Esophagus squamous epithelium (tissue), 5 donors: Measurements from ENCODE around the gene SLC27A1. TPM values are rescaled to one million over a fixed set of nuclear protein-coding genes. Genes with fewer than 3 reads are reported as not detected.

ENCODE experiments used
- DNase-seq: peaks from one replicate; lab custom pipeline; 2025; lab: John Stamatoyannopoulos, UW
- H3K27ac ChIP-seq, 4 donors: fragments of 200-600 bp; sonication (generic); one replicate each; pipeline ENCODE4 v1.5.1; 2016 to 2019; ENCODE audit warnings: mild to moderate bottlenecking in 1 of 4
- H3K27me3 ChIP-seq, 4 donors: fragments of 200-600 bp; sonication (generic); 1 replicate in 3 of 4; 2 replicates in 1 of 4; pipeline versions ENCODE4 v1.5.1 to v1.6.0; 2017 to 2021; ENCODE audit warnings: antibody characterized with exemption in 1 of 4
- H3K36me3 ChIP-seq, 3 donors: fragments of 200-600 bp; sonication (generic); one replicate each; pipeline ENCODE4 v1.5.1; 2016 to 2019
- H3K4me1 ChIP-seq, 3 donors: fragments of 200-600 bp; sonication (generic); one replicate each; pipeline ENCODE4 v1.5.1; 2017 to 2019
- H3K4me3 ChIP-seq, 4 donors: fragments of 200-600 bp; sonication (generic); 1 replicate in 3 of 4; 2 replicates in 1 of 4; pipeline ENCODE4 v1.5.1; 2016 to 2019; ENCODE audit warnings: mild to moderate bottlenecking in 2 of 4, moderate library complexity in 1 of 4
- H3K9me3 ChIP-seq, 3 donors: fragments of 200-600 bp; sonication (generic); one replicate each; pipeline ENCODE4 v1.5.1; 2016 to 2019
- POLR2A ChIP-seq, 4 donors: fragments of 450-650 bp; IDR thresholded peaks; one replicate each; pipeline ENCODE4 v1.6.1; 2017; ENCODE audit warnings: antibody characterized with exemption in 4 of 4, mild to moderate bottlenecking in 4 of 4, moderate library complexity in 3 of 4
- WGBS, 2 donors: methylation state at CpG; one replicate each; pipeline ENCODE4 v1.1.5; 2018; 5-methylcytosine and 5-hydroxymethylcytosine counted together
- intact Hi-C: fragments of 100-400 bp; cut with DNase I; formaldehyde crosslinking; loops from one replicate; pipeline ENCODE4 v1.15.0; 2022
- total RNA-seq, 4 donors: library from RNA; depleted of rRNA; stranded (reverse); fragments of >200 nt; gene quantifications; one replicate each; pipeline ENCODE4 v1.1.0, GENCODE V29; 2016
- TF ChIP-seq, protein P1 (sequence below), 6 experiments: fragments of 450-650 bp in 4 of 6; fragments of 200-600 bp in 2 of 6; sonication (generic) in 2 of 6; IDR thresholded peaks; one replicate each; pipeline ENCODE4 v1.5.1; 2016 to 2019; ENCODE audit warnings: antibody characterized with exemption in 6 of 6, mild to moderate bottlenecking in 4 of 6, moderate library complexity in 4 of 6
- donor health status: DM: yes; HTN: yes; CAD: no.

The SLC27A1 gene
- total RNA-seq, 4 donors from 2014 or later = 4.1 to 19.5 (median 8.7) TPM

DNA sequence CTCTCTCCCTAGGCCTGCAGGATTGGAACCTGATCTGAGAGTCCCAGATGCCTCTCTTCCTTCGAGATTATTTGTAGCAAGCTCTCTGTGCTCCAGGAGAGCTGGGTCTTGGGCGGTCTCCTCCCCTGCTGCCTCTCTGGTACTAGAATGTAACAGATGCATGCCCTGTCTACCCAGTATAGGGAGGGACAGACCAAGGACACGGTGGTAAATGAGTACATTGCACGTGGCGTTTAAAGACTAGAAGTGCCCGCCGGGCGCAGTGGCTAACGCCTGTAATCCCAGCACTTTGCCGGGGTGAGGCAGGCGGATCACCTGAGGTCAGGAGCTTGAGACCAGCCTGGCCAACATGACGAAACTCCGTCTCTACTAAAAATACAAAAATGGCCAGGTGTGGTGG is 11.7 kb downstream of the SLC27A1 start:
- DNase-seq = no peak
- H3K4me1 ChIP-seq = peaks cover 0 to 16% (median 0%) of the 10 kb centered on the region in 3 donors
- peaks cover 0 to 17% (median 0%) of the 10 kb centered on the region in 3 donors for H3K36me3 ChIP-seq
- TF ChIP-seq, protein P1, sequence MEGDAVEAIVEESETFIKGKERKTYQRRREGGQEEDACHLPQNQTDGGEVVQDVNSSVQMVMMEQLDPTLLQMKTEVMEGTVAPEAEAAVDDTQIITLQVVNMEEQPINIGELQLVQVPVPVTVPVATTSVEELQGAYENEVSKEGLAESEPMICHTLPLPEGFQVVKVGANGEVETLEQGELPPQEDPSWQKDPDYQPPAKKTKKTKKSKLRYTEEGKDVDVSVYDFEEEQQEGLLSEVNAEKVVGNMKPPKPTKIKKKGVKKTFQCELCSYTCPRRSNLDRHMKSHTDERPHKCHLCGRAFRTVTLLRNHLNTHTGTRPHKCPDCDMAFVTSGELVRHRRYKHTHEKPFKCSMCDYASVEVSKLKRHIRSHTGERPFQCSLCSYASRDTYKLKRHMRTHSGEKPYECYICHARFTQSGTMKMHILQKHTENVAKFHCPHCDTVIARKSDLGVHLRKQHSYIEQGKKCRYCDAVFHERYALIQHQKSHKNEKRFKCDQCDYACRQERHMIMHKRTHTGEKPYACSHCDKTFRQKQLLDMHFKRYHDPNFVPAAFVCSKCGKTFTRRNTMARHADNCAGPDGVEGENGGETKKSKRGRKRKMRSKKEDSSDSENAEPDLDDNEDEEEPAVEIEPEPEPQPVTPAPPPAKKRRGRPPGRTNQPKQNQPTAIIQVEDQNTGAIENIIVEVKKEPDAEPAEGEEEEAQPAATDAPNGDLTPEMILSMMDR (IDR thresholded peaks at IDR 0.05) = no peak
- no peak for TF ChIP-seq POLR2A (IDR thresholded peaks at IDR 0.05)
- 89 to 98% methylated on average over 8 to 9 of the region's 13 CpGs for WGBS, 2 donors
- no peaks in the 10 kb centered on the region for H3K27me3 ChIP-seq
- intact Hi-C loops = no loop called here
- no peaks in the 10 kb centered on the region for H3K9me3 ChIP-seq
- no peak overlapping the region for H3K4me3 ChIP-seq
- H3K27ac ChIP-seq = no peak overlapping the region

DNA sequence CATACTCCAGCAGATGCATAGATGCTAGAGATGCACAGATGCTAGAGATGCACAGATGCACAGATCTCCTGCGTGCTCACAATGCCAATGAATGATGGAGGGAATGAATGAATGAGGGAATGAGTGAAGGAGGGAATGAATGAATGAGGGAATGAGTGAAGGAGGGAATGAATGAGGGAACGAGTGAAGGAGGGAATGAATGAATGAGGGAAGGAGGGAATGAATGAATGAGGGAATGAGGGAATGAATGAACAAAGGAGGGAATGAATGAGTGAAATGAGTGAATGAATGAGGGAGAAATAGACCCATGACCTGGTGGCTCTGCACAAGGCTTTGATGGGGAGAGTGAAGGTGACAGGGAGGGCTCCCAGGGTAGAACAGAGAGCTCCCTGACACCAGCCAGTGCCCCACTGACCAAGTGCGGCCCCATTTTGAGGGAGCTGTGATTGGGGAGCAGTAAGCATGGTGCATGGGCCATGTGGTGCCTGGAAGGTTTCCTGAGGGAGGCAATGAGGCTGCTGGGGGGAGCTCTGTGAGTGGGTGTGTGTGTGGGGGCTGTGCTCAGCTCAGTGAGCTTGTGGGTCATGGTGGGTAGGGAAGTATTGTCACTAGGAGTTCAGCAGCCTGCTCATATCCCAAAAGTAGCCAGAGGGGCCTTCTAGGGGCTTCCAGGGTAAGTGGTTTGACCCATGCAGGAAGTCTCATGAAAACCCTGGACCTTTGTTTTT is 12.7 kb downstream of the SLC27A1 start:
- TF ChIP-seq POLR2A (IDR thresholded peaks at IDR 0.05) = no peak
- TF ChIP-seq, protein P1 (IDR thresholded peaks at IDR 0.05) = no peak
- WGBS, 2 donors = 82 to 89% methylated on average over 3 of the region's 3 CpGs
- H3K36me3 ChIP-seq = peaks cover 0 to 28% (median 0%) of the 10 kb centered on the region in 3 donors
- no peak overlapping the region for H3K4me3 ChIP-seq
- intact Hi-C loops = no loop called here
- H3K9me3 ChIP-seq = no peaks in the 10 kb centered on the region
- no peak overlapping the region for H3K27ac ChIP-seq
- H3K27me3 ChIP-seq = no peaks in the 10 kb centered on the region
- peaks cover 0 to 25% (median 4%) of the 10 kb centered on the region in 3 donors for H3K4me1 ChIP-seq
- DNase-seq = no peak

DNA sequence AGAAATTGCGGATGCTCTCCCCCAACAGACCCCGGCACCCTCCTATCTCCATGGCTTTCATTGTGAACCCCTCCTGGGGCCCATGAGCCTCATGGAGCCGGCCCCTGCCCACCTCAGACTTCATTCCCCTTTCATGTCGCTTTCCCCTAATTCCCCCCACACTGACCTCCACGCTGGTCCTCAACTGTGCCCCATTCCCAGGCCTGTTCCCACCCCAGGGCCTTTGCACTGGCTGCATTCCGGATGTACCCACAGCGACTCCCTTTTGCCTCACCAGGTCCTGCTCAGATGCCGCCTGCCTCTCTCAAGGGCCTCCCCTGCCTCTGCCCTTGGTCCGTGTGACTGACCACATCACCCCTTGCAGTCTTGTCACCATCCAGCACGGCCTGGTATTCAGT is 13.3 kb downstream of the SLC27A1 start:
- Histone ChIP-seq H3K9me3 (no peaks in the 10 kb centered on the region), H3K36me3 (peaks cover 0 to 30% (median 0%) of the 10 kb centered on the region in 3 donors), H3K4me3 (no peak overlapping the region), H3K27me3 (no peaks in the 10 kb centered on the region), H3K27ac (no peak overlapping the region), H3K4me1 (peaks cover 0 to 30% (median 9%) of the 10 kb centered on the region in 3 donors)
- intact Hi-C loops = no loop called here
- no peak for TF ChIP-seq POLR2A (IDR thresholded peaks at IDR 0.05)
- TF ChIP-seq, protein P1 (IDR thresholded peaks at IDR 0.05) = no peak
- 93 to 95% methylated on average over 7 to 9 of the region's 10 CpGs for WGBS, 2 donors
- DNase-seq = no peak

DNA sequence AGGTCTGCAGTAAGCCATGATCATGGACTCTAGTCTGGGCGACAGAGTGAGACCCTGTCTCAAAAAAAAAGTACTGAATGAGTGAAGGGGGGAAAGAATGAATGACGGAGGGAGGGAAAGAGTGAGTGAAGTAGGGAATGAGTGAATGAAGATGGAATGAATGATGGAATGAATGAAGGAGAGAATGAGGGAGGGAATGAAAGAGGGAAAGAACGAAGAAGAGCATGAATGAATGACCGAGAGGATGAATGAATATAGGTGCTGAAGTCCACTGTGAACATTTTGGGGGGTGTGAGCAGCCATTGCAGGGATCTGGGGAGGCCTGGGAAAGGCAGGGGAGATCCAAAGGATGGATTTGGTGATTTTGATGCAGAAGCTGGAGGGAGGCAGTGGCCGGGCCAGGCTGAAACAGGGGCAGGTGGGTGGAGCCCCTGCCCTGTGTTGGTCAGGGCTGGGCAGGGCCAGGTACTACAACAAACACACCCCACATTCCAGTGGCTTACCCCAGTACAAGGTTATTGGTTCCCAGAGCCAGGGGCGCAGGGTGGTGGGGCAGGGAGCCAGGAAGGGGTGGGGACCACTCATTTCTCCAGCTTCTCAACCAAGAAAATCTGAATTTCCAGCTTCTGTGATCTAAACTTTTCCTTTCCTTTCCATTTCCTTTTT is 14.3 kb downstream of the SLC27A1 start:
- Histone ChIP-seq H3K36me3 (peaks cover 0 to 30% (median 0%) of the 10 kb centered on the region in 3 donors), H3K4me3 (no peak overlapping the region), H3K9me3 (no peaks in the 10 kb centered on the region), H3K4me1 (peaks cover 0 to 34% (median 12%) of the 10 kb centered on the region in 3 donors), H3K27ac (no peak overlapping the region), H3K27me3 (no peaks in the 10 kb centered on the region)
- WGBS, 2 donors = 80 to 85% methylated on average over 6 of the region's 6 CpGs
- intact Hi-C loops = no loop called here
- TF ChIP-seq, protein P1 (IDR thresholded peaks at IDR 0.05) = no peak
- no peak for TF ChIP-seq POLR2A (IDR thresholded peaks at IDR 0.05)
- DNase-seq = no peak
